HCT116 (cell line): ENCODE results near the gene BEND4. TPM values are rescaled to one million over a fixed set of nuclear protein-coding genes. Genes with fewer than 3 reads are reported as not detected.

Experiments used
- ATAC-seq: fragments of 200-7000 bp; cut with Tn5 transposase; 2 replicates; pipeline ENCODE4 v1.9.1; 2020; ENCODE audit warnings: mild to moderate bottlenecking, moderate library complexity
- BruUV-seq: library from RNA; stranded (reverse); fragments of 400-500 nt; replicated peaks from 2 replicates; lab custom pipeline; 2021; lab: Mats Ljungman, UMichigan
- CTCF ChIA-PET: fragments of 300-600 bp; sonication (Branson Sonifier 250); formaldehyde crosslinking; loops from one replicate; lab custom pipeline; 2021; ENCODE audit warnings: antibody characterized with exemption; lab: Charles Lee
- POLR2A ChIA-PET: fragments of 300-600, 350-600 bp; sonication (Branson Sonifier 250); formaldehyde crosslinking; loops from one replicate; lab custom pipeline; 2021; ENCODE audit warnings: antibody characterized with exemption; lab: Charles Lee
- RAD21 ChIA-PET, 2 experiments: fragments of 300-600 bp; sonication (Branson Sonifier 250); formaldehyde crosslinking; loops; one replicate each; lab custom pipeline; 2023; ENCODE audit warnings: low total read pairs in 2 of 2; ENCODE audit not compliant: uncharacterized antibody in 2 of 2, unreplicated experiment in 2 of 2, low non-redundant PET in 1 of 2; lab: Charles Lee
- DNase-seq: peaks from one replicate; pipeline ENCODE4 v3.0.0-alpha.2; 2010; ENCODE audit warnings: low read depth, low spot score
- H2AFZ ChIP-seq: fragments of 200-600 bp; shearing (Covaris generic), sonication (generic); 2 replicates; pipeline ENCODE4 v1.6.1; 2017; ENCODE audit warnings: low read depth, mixed run types, mixed read lengths, antibody characterized with exemption, low read length; ENCODE audit not compliant: poor library complexity, severe bottlenecking
- H3K27ac ChIP-seq: 2 replicates; pipeline ENCODE4 v1.5.1; 2012; ENCODE audit warnings: low read depth, low read length
- H3K27me3 ChIP-seq: fragments of 200-600 bp; sonication (generic); 2 replicates; pipeline ENCODE4 v1.6.1; 2016; ENCODE audit warnings: mixed run types, low read length, mixed read lengths; ENCODE audit not compliant: insufficient read depth
- H3K36me3 ChIP-seq, 2 experiments: fragments of 200-500 bp in 1 of 2; fragments of 200-600 bp in 1 of 2; sonication (Bioruptor generic) in 1 of 2; sonication (generic) in 1 of 2; 2 replicates each; pipeline versions ENCODE4 v1.5.1 to v1.6.1; 2014 to 2016; ENCODE audit warnings: low read length in 2 of 2, inconsistent platforms in 1 of 2, mixed read lengths in 1 of 2, mixed run types in 1 of 2; ENCODE audit not compliant: insufficient read depth in 2 of 2, control insufficient read depth in 1 of 2
- H3K4me1 ChIP-seq, 2 experiments: fragments of 200-600 bp in 1 of 2; sonication (generic) in 1 of 2; 2 replicates each; pipeline versions ENCODE4 v1.5.1 to v1.6.1; 2012 to 2017; ENCODE audit warnings: low read length in 2 of 2, inconsistent platforms in 1 of 2, mild to moderate bottlenecking in 1 of 2, mixed read lengths in 1 of 2, mixed run types in 1 of 2, moderate library complexity in 1 of 2; ENCODE audit not compliant: insufficient read depth in 2 of 2, control insufficient read depth in 1 of 2
- H3K4me2 ChIP-seq: fragments of 200-600 bp; sonication (generic); 2 replicates; pipeline ENCODE4 v1.6.1; 2017; ENCODE audit warnings: mixed run types, low read length, mixed read lengths
- H3K4me3 ChIP-seq, 2 experiments: fragments of 200-600 bp in 1 of 2; sonication (generic) in 1 of 2; replicated peaks in 1 of 2; 2 replicates each; pipeline ENCODE4 v1.5.1; 2011 to 2016; ENCODE audit warnings: low read length in 2 of 2, control low read depth in 1 of 2, low read depth in 1 of 2, mild to moderate bottlenecking in 1 of 2, mixed read lengths in 1 of 2, mixed run types in 1 of 2
- H3K79me2 ChIP-seq: fragments of 200-600 bp; sonication (generic); 2 replicates; pipeline ENCODE4 v1.6.1; 2017; ENCODE audit warnings: mild to moderate bottlenecking, mixed run types, low read length, moderate library complexity, mixed read lengths; ENCODE audit not compliant: insufficient read depth
- H3K9ac ChIP-seq: fragments of 200-600 bp; sonication (generic); 2 replicates; pipeline ENCODE4 v1.6.1; 2016; ENCODE audit warnings: low read length, mixed read lengths
- H3K9me2 ChIP-seq: fragments of 200-600 bp; sonication (generic), shearing (Covaris generic); 2 replicates; pipeline ENCODE4 v1.6.1; 2017; ENCODE audit warnings: mixed run types, mild to moderate bottlenecking, moderate library complexity; ENCODE audit not compliant: insufficient read depth
- H3K9me3 ChIP-seq, 2 experiments: fragments of 200-500 bp in 1 of 2; fragments of 200-600 bp in 1 of 2; sonication (Bioruptor generic) in 1 of 2; sonication (generic) in 1 of 2; 2 replicates each; pipeline ENCODE4 v1.6.1; 2014 to 2017; ENCODE audit warnings: low read length in 2 of 2, mixed read lengths in 2 of 2, inconsistent platforms in 1 of 2, low read depth in 1 of 2, mild to moderate bottlenecking in 1 of 2, mixed run types in 1 of 2, moderate library complexity in 1 of 2; ENCODE audit not compliant: control insufficient read depth in 1 of 2, insufficient read depth in 1 of 2
- H4K20me1 ChIP-seq: fragments of 200-600 bp; sonication (generic), shearing (Covaris generic); 2 replicates; pipeline ENCODE4 v1.6.1; 2017; ENCODE audit warnings: mixed run types, mild to moderate bottlenecking, moderate library complexity; ENCODE audit not compliant: insufficient read depth
- CTCF ChIP-seq, 3 experiments: fragments of 200-600 bp in 1 of 3; sonication (generic) in 1 of 3; IDR thresholded peaks in 2 of 3; conservative IDR thresholded peaks in 1 of 3; 2 replicates each; pipeline ENCODE4 v1.5.1; 2012 to 2017; ENCODE audit warnings: low read depth in 2 of 3, low read length in 2 of 3, antibody characterized with exemption in 1 of 3, borderline replicate concordance in 1 of 3, control low read depth in 1 of 3, mild to moderate bottlenecking in 1 of 3, mixed read lengths in 1 of 3, mixed run types in 1 of 3, moderate library complexity in 1 of 3; ENCODE audit not compliant: insufficient read depth in 1 of 3
- EGR1 ChIP-seq: IDR thresholded peaks from 2 replicates; pipeline ENCODE4 v1.6.1; 2012; ENCODE audit warnings: low read depth
- EZH2phosphoT487 ChIP-seq: fragments of 200-600 bp; IDR thresholded peaks from 2 replicates; pipeline ENCODE4 v1.6.1; 2018; ENCODE audit warnings: antibody characterized with exemption, borderline replicate concordance
- POLR2AphosphoS5 ChIP-seq: IDR thresholded peaks from 2 replicates; pipeline ENCODE4 v1.6.1; 2011; ENCODE audit warnings: mild to moderate bottlenecking, low read depth, low read length, moderate library complexity
- SIN3A ChIP-seq: IDR thresholded peaks from 2 replicates; pipeline ENCODE4 v1.6.1; 2012; ENCODE audit warnings: low read depth
- SP1 ChIP-seq: IDR thresholded peaks from 2 replicates; pipeline ENCODE4 v1.6.1; 2012; ENCODE audit warnings: low read depth
- SRF ChIP-seq: IDR thresholded peaks from 2 replicates; pipeline ENCODE4 v1.6.1; 2012; ENCODE audit warnings: low read depth
- YY1 ChIP-seq: IDR thresholded peaks from 2 replicates; pipeline ENCODE4 v1.6.1; 2011; ENCODE audit warnings: low read length, low read depth, moderate library complexity, mild to moderate bottlenecking; ENCODE audit not compliant: insufficient replicate concordance; ENCODE audit errors: extremely low read depth
- intact Hi-C: fragments of 100-400 bp; cut with micrococcal nuclease; formaldehyde crosslinking; loops from 2 replicates; pipeline ENCODE4 v1.10.0; 2022
- total RNA-seq: library from RNA; stranded (reverse); gene quantifications from one replicate; pipeline ENCODE4 v1.2.1, GENCODE V29; 2021; ENCODE audit not compliant: unreplicated experiment
- TF ChIP-seq, protein P1 (sequence below): IDR thresholded peaks from 2 replicates; pipeline ENCODE4 v1.6.1; 2012; ENCODE audit warnings: low read depth

The BEND4 gene
- total RNA-seq, 1 experiment from 2014 or later, result 0.05 TPM

- no peak overlapping the region for H3K9ac ChIP-seq
- intact Hi-C loops, result no loop called here
Measured at GRCh38 chr4:42070463-42070862, 82.0 kb downstream of the BEND4 start.

More at GRCh38 chr4:42070463-42070862, 82.0 kb downstream of the BEND4 start:
- BruUV-seq, result no TSS peak
- H3K27me3 ChIP-seq, result no peaks in the 10 kb centered on the region
- ChIA-PET RAD21 (no interaction called here), POLR2A (no interaction called here), CTCF (no interaction called here)
- no peaks in the 10 kb centered on the region; the same call in 1 of the 2 replicates for H4K20me1 ChIP-seq
- H3K79me2 ChIP-seq, result no peaks in the 10 kb centered on the region
- H3K4me3 ChIP-seq, result no peak overlapping the region
- DNase-seq, result no peak
- no peaks in the 10 kb centered on the region for H3K9me2 ChIP-seq
- no peak overlapping the region for H3K4me2 ChIP-seq
- H3K27ac ChIP-seq, result no peak overlapping the region
- TF ChIP-seq, protein P1, sequence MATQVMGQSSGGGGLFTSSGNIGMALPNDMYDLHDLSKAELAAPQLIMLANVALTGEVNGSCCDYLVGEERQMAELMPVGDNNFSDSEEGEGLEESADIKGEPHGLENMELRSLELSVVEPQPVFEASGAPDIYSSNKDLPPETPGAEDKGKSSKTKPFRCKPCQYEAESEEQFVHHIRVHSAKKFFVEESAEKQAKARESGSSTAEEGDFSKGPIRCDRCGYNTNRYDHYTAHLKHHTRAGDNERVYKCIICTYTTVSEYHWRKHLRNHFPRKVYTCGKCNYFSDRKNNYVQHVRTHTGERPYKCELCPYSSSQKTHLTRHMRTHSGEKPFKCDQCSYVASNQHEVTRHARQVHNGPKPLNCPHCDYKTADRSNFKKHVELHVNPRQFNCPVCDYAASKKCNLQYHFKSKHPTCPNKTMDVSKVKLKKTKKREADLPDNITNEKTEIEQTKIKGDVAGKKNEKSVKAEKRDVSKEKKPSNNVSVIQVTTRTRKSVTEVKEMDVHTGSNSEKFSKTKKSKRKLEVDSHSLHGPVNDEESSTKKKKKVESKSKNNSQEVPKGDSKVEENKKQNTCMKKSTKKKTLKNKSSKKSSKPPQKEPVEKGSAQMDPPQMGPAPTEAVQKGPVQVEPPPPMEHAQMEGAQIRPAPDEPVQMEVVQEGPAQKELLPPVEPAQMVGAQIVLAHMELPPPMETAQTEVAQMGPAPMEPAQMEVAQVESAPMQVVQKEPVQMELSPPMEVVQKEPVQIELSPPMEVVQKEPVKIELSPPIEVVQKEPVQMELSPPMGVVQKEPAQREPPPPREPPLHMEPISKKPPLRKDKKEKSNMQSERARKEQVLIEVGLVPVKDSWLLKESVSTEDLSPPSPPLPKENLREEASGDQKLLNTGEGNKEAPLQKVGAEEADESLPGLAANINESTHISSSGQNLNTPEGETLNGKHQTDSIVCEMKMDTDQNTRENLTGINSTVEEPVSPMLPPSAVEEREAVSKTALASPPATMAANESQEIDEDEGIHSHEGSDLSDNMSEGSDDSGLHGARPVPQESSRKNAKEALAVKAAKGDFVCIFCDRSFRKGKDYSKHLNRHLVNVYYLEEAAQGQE, result no peak
- TF ChIP-seq EZH2phosphoT487 (no peak), SIN3A (no peak), POLR2AphosphoS5 (no peak), CTCF (IDR thresholded peaks at IDR 0.05 in 2 of 3, conservative IDR thresholded peaks at IDR 0.05 in 1 of 3; ENCODE audit: borderline replicate concordance in 1 of 3, insufficient read depth in 1 of 3, low read depth in 2 of 3, low read length in 2 of 3) (no peak), YY1 (no peak), SP1 (no peak), SRF (no peak), EGR1 (no peak)
- H2AFZ ChIP-seq, result no peak overlapping the region
- no peaks in the 10 kb centered on the region for H3K4me1 ChIP-seq
- no peaks in the 10 kb centered on the region for H3K36me3 ChIP-seq
- no peaks in the 10 kb centered on the region for H3K9me3 ChIP-seq
- ATAC-seq, result no peak
